HG03521 (cell line): ENCODE measurements around the gene MAPK8.
"Not testable (repeated sequence)": the region's sequence is repeated elsewhere in the genome, so short reads cannot be mapped to it uniquely, and the experiment has no call there.

Experiments used
- ATAC-seq: cut with Tn5 transposase; IDR thresholded peaks from one replicate; pipeline ENCODE4 v1.9.1; 2021; ENCODE audit warnings: mild to moderate bottlenecking, moderate library complexity; ENCODE audit not compliant: unreplicated experiment

Gene MAPK8

GRCh38 chr10:48414778-48415177, 108.3 kb downstream of the MAPK8 start:
- no peak for ATAC-seq

- no peak for ATAC-seq
These were observed 110.2 kb downstream of the MAPK8 start for GRCh38 chr10:48416584-48417232.

DNA sequence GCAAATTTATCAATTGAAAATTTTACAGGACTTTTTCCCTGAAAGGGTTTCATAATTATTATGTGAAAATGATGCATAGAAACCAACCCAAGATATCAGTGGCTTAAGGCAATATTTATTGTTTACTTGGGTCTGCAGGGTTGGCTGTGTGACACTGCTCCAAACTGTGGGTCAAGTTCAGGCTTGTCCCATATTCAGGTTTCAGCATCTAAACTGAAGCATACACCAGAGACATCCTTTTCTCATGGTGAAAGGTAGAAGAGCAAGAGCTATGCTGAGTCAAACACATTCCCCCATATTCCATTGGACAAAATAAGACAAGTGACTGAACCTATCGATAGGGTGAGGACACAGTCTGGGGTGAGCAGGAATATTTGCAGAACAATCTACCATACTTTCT, 110.9 kb downstream of the MAPK8 start:
- no peak for ATAC-seq

DNA sequence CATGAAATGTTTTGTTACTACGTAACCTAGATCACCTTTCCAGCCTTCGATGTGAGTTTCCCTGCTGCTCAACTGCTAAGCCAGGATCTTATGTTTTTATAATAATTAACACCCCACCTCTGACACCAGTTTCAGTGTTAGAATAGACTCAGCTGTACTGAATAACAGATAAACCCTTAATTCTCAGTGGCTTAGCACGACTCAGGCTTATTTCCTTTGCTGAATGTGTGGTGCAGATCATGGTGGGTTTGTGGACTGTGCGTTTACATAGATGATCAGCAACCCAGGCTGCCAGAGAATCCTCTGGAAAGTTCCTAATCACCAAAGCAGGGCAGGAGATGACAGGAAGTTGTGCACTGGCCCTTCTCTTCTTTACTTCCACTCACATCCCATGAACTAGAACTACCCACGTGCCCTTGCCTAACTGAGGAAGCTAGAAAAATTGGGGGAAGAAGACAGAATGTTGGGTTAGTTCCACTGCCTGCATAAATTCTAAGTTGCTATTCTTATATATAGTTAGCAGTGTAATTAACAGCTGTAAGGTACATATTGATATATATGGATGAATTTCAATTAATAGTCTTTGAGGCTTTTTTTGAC, 111.8 kb downstream of the MAPK8 start:
- no peak for ATAC-seq

DNA sequence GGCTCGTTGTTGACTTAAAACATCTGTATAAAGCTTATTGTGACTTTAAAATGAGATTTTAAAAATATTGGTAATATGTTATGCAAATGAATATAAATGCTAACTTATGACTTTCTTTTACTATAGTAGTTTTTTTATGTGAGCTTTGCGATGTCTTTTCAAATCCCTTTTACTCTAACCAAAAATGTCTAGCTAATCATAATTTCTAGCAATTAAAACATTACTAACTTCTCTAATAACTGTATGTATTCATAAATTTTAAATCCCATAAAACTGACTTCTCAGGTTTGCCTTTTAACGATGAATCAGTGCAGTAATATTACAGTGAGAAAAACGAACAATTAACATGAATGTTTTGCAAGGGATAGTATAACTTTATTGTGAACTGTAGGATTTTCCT, 113.2 kb downstream of the MAPK8 start:
- no peak for ATAC-seq

DNA sequence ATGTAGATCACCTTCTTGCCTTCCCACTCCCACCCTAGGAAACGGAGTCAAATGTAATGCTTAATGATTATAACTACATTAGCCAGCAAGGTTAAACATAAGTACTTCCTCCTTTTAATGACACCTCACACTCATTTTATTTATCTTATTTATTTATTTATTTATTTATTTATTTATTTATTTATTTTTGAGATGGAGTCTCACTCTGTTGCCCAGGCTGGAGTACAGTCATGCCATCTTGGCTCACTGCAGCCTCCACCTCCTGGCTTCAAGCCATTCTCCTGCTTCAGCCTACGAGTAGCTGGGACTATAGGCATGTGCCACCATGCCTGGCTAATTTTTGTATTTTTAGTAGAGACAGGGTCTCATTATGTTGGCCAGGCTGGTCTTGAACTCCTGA, 115.4 kb downstream of the MAPK8 start:
- not testable (repeated sequence) for ATAC-seq

- ATAC-seq = no peak
These were observed 117.4 kb downstream of the MAPK8 start for GRCh38 chr10:48423884-48424283.

- ATAC-seq = no peak
These were observed 122.4 kb downstream of the MAPK8 start for GRCh38 chr10:48428896-48429295.

DNA sequence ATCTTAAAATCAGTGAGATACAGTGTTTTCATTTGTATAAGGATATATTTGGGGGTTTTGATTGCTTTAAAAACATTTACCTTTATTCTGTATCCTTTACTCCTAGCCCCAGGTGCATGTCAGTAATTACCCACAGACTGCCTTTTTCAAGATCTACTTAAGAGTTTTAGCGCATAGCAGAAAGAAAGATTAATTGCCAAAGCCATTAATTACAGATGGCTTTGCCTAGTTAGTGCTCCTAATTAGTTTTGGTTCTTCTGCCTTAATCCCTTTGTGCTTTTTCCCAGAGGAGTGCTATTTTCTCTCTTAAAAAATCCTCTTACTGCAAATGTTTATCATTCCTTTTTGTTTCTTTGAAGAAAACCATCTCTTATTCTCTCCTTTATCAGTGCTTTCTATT, 122.8 kb downstream of the MAPK8 start:
- ATAC-seq = no peak

DNA sequence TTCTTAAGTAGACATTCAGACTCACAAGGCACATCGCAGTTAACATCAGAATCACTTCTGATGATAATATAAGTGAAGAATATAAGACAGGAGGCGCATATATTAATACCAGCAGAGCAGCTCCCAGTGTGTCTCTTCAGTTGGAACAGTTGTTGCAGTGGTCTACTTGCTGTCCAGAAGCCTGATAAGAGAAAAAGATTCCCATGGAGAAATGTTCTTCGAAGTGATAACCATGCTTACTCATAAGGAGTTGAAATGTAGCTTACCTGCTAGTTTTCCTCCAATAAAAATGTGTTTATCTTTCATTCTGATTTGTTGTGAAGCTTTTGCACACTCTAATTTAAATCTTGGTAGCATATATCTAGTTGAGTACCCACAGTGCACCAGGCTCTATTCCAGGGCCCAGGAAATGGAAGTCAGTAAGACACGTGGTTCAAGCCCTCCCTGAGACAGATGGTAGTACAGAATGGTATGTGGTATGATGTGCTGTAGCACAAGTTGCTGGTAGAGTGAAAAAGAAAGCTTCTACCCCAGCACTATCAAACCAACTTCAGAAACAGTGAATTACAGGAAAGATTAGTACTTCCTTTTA, 124.0 kb downstream of the MAPK8 start:
- no peak for ATAC-seq

GRCh38 chr10:48431871-48432270, 125.4 kb downstream of the MAPK8 start:
- no peak for ATAC-seq

- no peak for ATAC-seq
These were observed 131.1 kb downstream of the MAPK8 start for GRCh38 chr10:48437546-48437945.

DNA sequence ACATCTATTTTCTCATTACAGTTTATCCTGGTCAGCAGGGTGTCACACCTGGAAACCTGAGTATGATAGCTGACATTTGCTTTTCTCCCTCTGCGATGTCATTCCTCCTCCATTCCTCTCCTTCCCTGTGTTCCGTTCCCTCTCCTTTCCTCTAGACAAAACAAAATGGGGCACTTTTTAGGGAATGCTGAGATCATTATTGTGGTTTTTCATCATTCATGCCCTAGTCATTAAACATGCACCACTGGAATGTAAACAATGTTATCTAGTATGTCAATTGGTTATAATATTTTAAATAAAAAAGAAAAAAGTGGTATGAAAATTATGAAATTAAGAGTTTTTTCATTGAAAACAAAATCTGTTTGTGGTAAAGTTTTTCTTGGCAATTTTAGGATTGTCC, 132.6 kb downstream of the MAPK8 start:
- ATAC-seq = no peak

- ATAC-seq = no peak
These were observed 133.1 kb downstream of the MAPK8 start for GRCh38 chr10:48439581-48440041.

DNA sequence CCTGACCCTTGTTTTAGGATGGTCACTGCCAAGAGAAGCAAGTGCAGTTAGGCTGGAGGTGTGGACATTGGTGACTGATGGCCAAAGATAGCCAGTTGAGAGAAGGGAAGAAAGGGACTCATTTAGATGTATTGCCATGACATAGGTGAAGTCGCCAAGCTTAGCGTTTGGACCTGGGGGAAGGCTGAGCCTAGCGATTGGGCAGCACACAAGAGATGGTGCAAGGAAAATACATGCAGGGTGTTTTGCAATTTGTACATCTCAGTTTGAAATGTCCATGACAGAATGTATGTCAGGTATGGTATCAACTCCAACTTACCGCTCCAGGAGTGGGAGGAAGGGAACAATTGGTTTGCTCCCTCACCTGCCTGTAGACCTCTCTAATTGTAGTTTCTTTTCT, 134.3 kb downstream of the MAPK8 start:
- no peak for ATAC-seq

- ATAC-seq = no peak
These were observed 135.8 kb downstream of the MAPK8 start for GRCh38 chr10:48442090-48442808.

GRCh38 chr10:48442809-48443177, 136.3 kb downstream of the MAPK8 start:
- ATAC-seq = no peak

DNA sequence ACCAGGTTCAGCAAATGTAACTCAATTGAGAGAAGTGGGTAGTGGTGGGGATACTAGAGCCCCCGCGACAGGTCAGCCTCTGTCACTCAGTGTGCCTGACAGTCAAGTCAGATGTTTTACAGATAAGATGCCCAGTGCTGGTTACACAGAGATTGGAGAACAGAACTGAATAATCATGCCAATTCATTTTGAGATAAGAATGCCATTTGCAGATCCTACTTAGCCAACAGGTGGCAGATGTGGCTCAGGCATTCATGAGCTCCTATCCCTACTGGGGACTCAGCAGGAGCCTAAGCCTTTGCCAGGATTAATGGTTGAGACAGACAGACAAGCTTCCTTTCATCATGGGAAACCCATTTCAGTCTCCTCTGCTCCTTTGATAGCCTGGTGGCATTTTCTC, 137.8 kb downstream of the MAPK8 start:
- ATAC-seq = no peak

DNA sequence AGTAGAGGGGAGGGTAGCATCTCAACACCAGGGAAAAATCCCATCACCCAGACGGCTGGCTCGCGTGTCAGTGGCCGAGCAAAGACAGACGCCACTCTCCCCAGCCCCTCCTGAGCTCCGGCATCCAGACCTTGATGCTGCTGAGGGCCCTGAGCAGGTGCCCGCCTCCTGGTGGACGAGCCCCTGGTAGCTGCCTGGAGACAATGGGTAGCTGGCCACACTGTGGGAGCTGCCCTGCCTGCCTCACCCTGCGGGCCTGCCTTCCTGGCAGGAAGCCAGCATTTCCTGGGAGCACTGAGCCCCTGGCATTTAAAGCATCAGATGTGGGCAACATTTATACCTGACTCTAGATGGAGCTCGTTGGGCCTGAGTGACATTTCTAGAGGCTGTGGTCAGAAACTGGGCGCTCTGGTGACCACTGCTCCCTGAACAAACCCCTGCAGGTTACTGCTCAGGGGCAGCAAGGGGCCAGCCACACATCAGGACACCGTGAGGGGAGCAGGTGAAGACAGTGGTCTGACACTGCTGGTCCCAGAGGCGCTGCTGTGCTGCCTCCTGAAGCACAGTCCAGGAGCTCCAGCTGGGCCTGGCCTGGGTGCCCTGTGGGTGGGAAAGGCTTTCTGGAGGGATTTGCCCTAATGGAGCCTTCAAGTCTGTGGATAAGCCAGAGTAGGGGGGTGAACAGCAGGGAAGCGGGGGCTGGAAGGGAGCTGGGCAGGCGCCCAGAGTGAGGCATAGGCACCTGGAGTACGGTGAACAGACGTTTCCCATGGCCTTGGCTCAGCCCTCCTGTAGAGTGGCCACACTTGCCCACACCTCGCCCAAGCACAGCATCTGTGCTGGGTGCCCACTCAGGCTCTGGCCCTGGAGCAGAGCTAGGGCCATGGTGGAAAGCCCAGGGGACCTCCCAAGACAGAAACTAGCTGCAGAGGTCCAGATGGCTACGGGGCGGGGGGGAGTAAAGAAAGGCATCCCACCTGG, 138.7 kb downstream of the MAPK8 start:
- no peak for ATAC-seq

- ATAC-seq = no peak
These were observed 139.5 kb downstream of the MAPK8 start for GRCh38 chr10:48445932-48446331.

DNA sequence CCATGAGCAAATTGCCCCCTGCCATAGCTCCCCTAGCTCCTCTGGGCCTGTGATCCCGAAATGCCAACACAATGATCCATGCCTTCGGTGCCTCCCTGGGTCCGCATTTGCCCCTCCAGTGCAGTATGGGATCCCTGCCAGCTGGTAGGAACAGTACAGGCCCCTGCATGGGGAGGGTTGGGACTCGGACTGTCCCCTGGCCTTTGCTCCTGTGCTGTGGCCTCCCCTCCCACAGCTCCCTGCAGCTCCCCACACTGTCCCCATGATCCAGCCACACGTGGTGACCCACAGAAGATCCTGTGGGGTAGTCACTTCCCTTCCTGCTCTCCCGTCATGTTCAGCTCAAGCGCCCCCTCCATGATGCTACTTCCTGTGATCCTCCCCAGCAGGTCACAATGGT, 140.3 kb downstream of the MAPK8 start:
- ATAC-seq = no peak
